ENCODE data around the gene KRT15.

DNA sequence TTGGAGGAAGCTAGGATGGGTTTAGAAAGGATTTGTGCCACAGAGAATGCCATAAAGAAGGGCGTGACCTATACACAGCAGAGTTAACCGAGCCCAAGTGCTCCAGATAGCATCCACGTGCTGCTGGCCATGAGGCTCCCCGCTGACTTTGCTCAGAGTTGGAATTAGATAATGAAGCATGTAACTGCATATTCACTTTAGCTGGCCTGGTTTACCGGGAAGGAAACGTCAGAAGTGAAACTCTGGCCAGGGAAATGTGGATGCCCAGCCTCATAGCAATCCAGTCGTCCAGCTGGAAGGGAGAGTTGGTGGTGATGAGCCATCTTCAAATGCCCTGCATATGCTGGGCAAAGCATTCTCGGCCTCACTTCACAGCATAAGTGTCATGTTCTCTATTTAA, 43.8 kb downstream of the KRT15 start:
- TF ChIP-seq CTCF (IDR thresholded peaks at IDR 0.05) (no peak), EP300 (IDR thresholded peaks at IDR 0.05; ENCODE audit: low read depth) (no peak), POLR2AphosphoS5 (IDR thresholded peaks at IDR 0.05) (no peak), POLR2A (IDR thresholded peaks at IDR 0.05) (no peak)
